ENCODE data around the gene CCNDBP1. TPM values are rescaled to one million over a fixed set of nuclear protein-coding genes. Genes with fewer than 3 reads are reported as not detected.

Gene CCNDBP1
- total RNA-seq, 1 experiment from 2014 or later: 34.1 TPM

DNA sequence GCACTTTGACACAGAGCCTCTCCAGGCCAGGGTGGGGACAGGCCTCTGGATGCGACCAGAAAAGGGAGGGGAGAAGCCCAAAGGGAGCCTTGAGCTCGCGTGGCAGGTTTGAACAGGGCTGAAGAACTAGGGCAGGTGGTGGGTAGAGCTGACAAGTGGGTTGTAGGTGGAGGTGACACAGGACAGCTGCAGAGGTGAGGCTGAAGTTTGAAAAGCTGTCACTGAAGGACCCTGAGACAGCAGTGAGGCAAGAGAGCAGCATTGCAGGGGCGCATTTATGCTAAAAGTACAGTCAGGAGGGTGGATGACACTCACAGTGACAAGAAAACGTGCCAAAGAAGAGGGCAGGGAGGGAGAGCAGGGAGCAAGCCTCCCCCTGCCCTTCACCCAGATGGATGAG lies 57.4 kb downstream of the CCNDBP1 start:
- H3K4me2 ChIP-seq (ENCODE audit: insufficient read depth, insufficient read length, low read length): no peak overlapping the region
- no peak overlapping the region for H2BK12ac ChIP-seq (ENCODE audit: insufficient read length, low read depth, low read length)
- no peaks in the 10 kb centered on the region for H3K36me3 Mint-ChIP-seq (ENCODE audit: insufficient read depth in 1 of 3, low read depth in 3 of 3)
- H3K14ac ChIP-seq (ENCODE audit: insufficient read depth, low read length): no peak overlapping the region
- no peak for DNase-seq
- no peak overlapping the region for H3T11ph ChIP-seq (ENCODE audit: low read length)
- H4K20me1 ChIP-seq (ENCODE audit: control insufficient read depth, insufficient read depth, insufficient read length): no peaks in the 10 kb centered on the region
- H3K9me3 ChIP-seq (ENCODE audit: control insufficient read depth, low read depth, low read length): no peaks in the 10 kb centered on the region
- no peak overlapping the region for H4K5ac ChIP-seq (ENCODE audit: insufficient read length, low read depth, low read length)
- no peak overlapping the region for H2AFZ ChIP-seq (ENCODE audit: low read length)
- no peak overlapping the region for H3K27ac Mint-ChIP-seq
- H3K4ac ChIP-seq (ENCODE audit: low read depth, low read length): no peak overlapping the region
- no peaks in the 10 kb centered on the region for H3K79me1 ChIP-seq (ENCODE audit: insufficient read depth, low read depth, low read length, poor library complexity, severe bottlenecking)
- no peaks in the 10 kb centered on the region for H3K4me1 ChIP-seq (ENCODE audit: insufficient read depth, low read length)
- H2BK20ac ChIP-seq (ENCODE audit: low read depth, low read length, poor library complexity, severe bottlenecking): no peak overlapping the region
- no peak overlapping the region for H4K8ac ChIP-seq (replicated peaks; ENCODE audit: insufficient read length, low read depth, low read length)
- H3K56ac ChIP-seq (ENCODE audit: insufficient read length, low read depth, low read length): no peak overlapping the region
- H4K91ac ChIP-seq (ENCODE audit: insufficient read length, low read depth, low read length): no peak overlapping the region
- H3K23ac ChIP-seq (ENCODE audit: insufficient read length, low read depth, low read length): no peak overlapping the region
- no peak overlapping the region for H2BK15ac ChIP-seq (ENCODE audit: low read depth, low read length)
- no peak overlapping the region for H2BK5ac ChIP-seq (ENCODE audit: insufficient read length, low read length)
- no peak overlapping the region for H2AK5ac ChIP-seq (ENCODE audit: insufficient read length, low read length)
- H3K4me3 Mint-ChIP-seq: no peak overlapping the region
- H3K79me2 ChIP-seq (ENCODE audit: insufficient read depth, low read length): no peaks in the 10 kb centered on the region
- no peak overlapping the region for H3K27ac ChIP-seq (ENCODE audit: insufficient read length, low read depth, low read length)
- H2BK120ac ChIP-seq (ENCODE audit: low read depth, low read length, poor library complexity, severe bottlenecking): no peak overlapping the region
- 0 out of 4 replicates have a peak, but pooled peaks cover 0 to 2% of the 10 kb centered on the region in 2 experiments for H3K4me1 Mint-ChIP-seq
- no peaks in the 10 kb centered on the region for H3K27me3 ChIP-seq (ENCODE audit: insufficient read depth, low read length)
- H3K23me2 ChIP-seq (ENCODE audit: insufficient read length, low read depth, low read length, poor library complexity, severe bottlenecking): no peaks in the 10 kb centered on the region
- no CpG with 5 or more reads among the region's 5 CpGs for WGBS (ENCODE audit: extremely low coverage, insufficient read length, low lambda C conversion rate)
- H3K27me3 Mint-ChIP-seq (ENCODE audit: low read depth): peaks cover 6% of the 10 kb centered on the region
- no peak overlapping the region for H3K18ac ChIP-seq (ENCODE audit: insufficient read length, low read depth, low read length)
- H3K9ac ChIP-seq (ENCODE audit: extremely low read depth, insufficient read length, low read length): no peak overlapping the region
- H3K9me3 Mint-ChIP-seq: no peaks in the 10 kb centered on the region
- no peak for TF ChIP-seq CTCF (conservative IDR thresholded peaks at IDR 0.05)
